ENCODE measurements around the gene VPREB1.
"Not testable (repeated sequence)": the region's sequence is repeated elsewhere in the genome, so short reads cannot be mapped to it uniquely, and the experiment has no call there.

The VPREB1 gene

GRCh38 chr22:22244316-22245250 is at the start of gene VPREB1:
TSS of gene VPREB1 (plus strand) at chr22:22244786. CDS start at chr22:22244814, 28 bp downstream.
- no peak for DNase-seq

- no peak for DNase-seq
Observed at GRCh38 chr22:22194931-22195264, 49.7 kb upstream of the VPREB1 start.

- DNase-seq = peak; percentile 41
Observed at GRCh38 chr22:22195265-22196017, 49.1 kb upstream of the VPREB1 start.

GRCh38 chr22:22196018-22196533 is 48.5 kb upstream of the VPREB1 start:
- DNase-seq = no peak

GRCh38 chr22:22196833-22197477 is 47.6 kb upstream of the VPREB1 start:
- no peak for DNase-seq

GRCh38 chr22:22197993-22198402 is 46.6 kb upstream of the VPREB1 start:
- DNase-seq = no peak

- DNase-seq = no peak
Observed at GRCh38 chr22:22198751-22199150, 45.8 kb upstream of the VPREB1 start.

- DNase-seq = no peak
Observed at GRCh38 chr22:22199634-22200033, 45.0 kb upstream of the VPREB1 start.

GRCh38 chr22:22200569-22201184 is 43.9 kb upstream of the VPREB1 start:
- DNase-seq = no peak

GRCh38 chr22:22201185-22201929 is 43.2 kb upstream of the VPREB1 start:
- DNase-seq = peak; percentile 10

GRCh38 chr22:22201930-22202343 is 42.6 kb upstream of the VPREB1 start:
- DNase-seq = no peak

GRCh38 chr22:22203048-22203971 is 41.3 kb upstream of the VPREB1 start:
- no peak for DNase-seq

- DNase-seq = peak; percentile 38
Observed at GRCh38 chr22:22207845-22208564, 36.6 kb upstream of the VPREB1 start.

- DNase-seq = no peak
Observed at GRCh38 chr22:22208652-22209051, 35.9 kb upstream of the VPREB1 start.

GRCh38 chr22:22209080-22209640 is 35.4 kb upstream of the VPREB1 start:
- not testable (repeated sequence) for DNase-seq

GRCh38 chr22:22210375-22210774 is 34.2 kb upstream of the VPREB1 start:
- DNase-seq = no peak

GRCh38 chr22:22210889-22211833 is 33.4 kb upstream of the VPREB1 start:
- DNase-seq = no peak

- no peak for DNase-seq
Observed at GRCh38 chr22:22213231-22213630, 31.4 kb upstream of the VPREB1 start.
